Measurements from ENCODE around the gene CHKB.

Gene CHKB

GRCh38 chr22:50530580-50530876 is 52.1 kb downstream of the CHKB start:
- no peak for TF ChIP-seq SIN3A (IDR thresholded peaks at IDR 0.05; ENCODE audit: borderline replicate concordance, insufficient read depth, low read length)
- no peak for TF ChIP-seq FOXP2 (optimal IDR thresholded peaks at IDR 0.05; ENCODE audit: borderline replicate concordance, extremely low read depth, extremely low read length, insufficient read depth)
- no peak for TF ChIP-seq POLR2AphosphoS5 (IDR thresholded peaks at IDR 0.05; ENCODE audit: low read depth, low read length)
- TF ChIP-seq REST (IDR thresholded peaks at IDR 0.05; ENCODE audit: insufficient read depth in 1 of 2, low read depth in 2 of 2, low read length in 2 of 2) = no peak
- no peak for TF ChIP-seq TAF1 (IDR thresholded peaks at IDR 0.05; ENCODE audit: borderline replicate concordance, insufficient read depth, low read length)

GRCh38 chr22:50529897-50530579 is 52.6 kb downstream of the CHKB start, which contains the start of gene TYMP:
Gene TYMP, minus strand, starts transcription at chr22:50530012. Its CDS starts 303 bp downstream, at chr22:50529709.
- TF ChIP-seq POLR2AphosphoS5 (IDR thresholded peaks at IDR 0.05; ENCODE audit: low read depth, low read length) (no peak), FOXP2 (optimal IDR thresholded peaks at IDR 0.05; ENCODE audit: borderline replicate concordance, extremely low read depth, extremely low read length, insufficient read depth) (no peak), REST (IDR thresholded peaks at IDR 0.05; ENCODE audit: insufficient read depth in 1 of 2, low read depth in 2 of 2, low read length in 2 of 2) (no peak), SIN3A (IDR thresholded peaks at IDR 0.05; ENCODE audit: borderline replicate concordance, insufficient read depth, low read length) (no peak)

- TF ChIP-seq FOXP2 (optimal IDR thresholded peaks at IDR 0.05; ENCODE audit: borderline replicate concordance, extremely low read depth, extremely low read length, insufficient read depth) (no peak), SIN3A (IDR thresholded peaks at IDR 0.05; ENCODE audit: borderline replicate concordance, insufficient read depth, low read length) (no peak), TAF1 (IDR thresholded peaks at IDR 0.05; ENCODE audit: borderline replicate concordance, insufficient read depth, low read length) (no peak), POLR2AphosphoS5 (IDR thresholded peaks at IDR 0.05; ENCODE audit: low read depth, low read length) (no peak), REST (IDR thresholded peaks at IDR 0.05; ENCODE audit: insufficient read depth in 1 of 2, low read depth in 2 of 2, low read length in 2 of 2) (no peak)
Observed at GRCh38 chr22:50529416-50529896, 53.2 kb downstream of the CHKB start.
